HG02943 (cell line): ENCODE measurements around the gene ISLR.

Experiments
- ATAC-seq: cut with Tn5 transposase; IDR thresholded peaks from one replicate; pipeline ENCODE4 v1.9.1; 2021; ENCODE audit warnings: mild to moderate bottlenecking, low read depth, moderate library complexity; ENCODE audit not compliant: unreplicated experiment

ISLR gene

GRCh38 chr15:74209997-74210671 lies 36.6 kb downstream of the ISLR start:
- no peak for ATAC-seq

GRCh38 chr15:74210729-74211128 lies 37.2 kb downstream of the ISLR start:
- ATAC-seq, result no peak

DNA sequence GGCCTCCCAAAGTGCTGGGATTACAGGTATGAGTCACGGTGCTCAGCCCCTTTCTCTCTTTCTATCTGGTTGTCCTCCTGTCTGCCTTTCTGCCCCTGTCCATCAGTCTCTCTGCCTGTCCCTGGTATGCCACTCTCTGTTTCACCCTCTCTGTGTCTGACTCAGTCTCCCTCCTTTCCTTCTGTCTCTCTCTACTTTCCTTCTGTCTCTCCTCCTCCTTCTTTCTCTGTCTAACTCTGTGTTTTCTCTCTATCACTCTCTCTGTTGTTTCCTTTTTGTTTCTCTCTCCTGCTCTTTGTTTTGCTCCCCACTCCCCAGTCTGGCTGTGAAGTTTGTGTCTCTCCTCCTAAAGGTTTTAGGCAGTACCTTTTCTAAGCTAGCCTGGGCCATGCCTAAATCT lies 38.1 kb downstream of the ISLR start:
- ATAC-seq, result no peak

- no peak for ATAC-seq
These were observed 39.0 kb downstream of the ISLR start for GRCh38 chr15:74212494-74212893.

DNA sequence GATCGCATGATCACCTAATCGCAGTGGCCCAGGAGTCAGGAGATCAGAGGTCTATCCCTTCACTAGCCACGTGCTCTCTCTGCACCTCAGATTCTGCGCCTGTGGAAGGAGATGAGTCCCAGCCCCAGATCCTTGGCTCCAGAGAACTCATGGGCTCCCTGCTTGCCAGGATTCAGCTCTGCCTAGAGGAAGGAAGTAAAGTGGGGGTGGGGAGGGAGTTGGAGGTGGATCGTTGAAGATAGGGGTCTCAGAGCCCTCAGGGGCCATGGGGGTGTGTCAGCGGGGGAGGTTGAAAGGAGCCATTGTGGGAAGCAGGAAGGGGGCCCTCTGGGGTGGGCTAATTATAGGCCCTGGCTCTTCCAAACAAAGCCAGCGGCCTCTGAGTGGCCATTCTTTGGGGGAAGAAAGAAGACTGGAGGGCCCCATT lies 40.4 kb downstream of the ISLR start:
- no peak for ATAC-seq

DNA sequence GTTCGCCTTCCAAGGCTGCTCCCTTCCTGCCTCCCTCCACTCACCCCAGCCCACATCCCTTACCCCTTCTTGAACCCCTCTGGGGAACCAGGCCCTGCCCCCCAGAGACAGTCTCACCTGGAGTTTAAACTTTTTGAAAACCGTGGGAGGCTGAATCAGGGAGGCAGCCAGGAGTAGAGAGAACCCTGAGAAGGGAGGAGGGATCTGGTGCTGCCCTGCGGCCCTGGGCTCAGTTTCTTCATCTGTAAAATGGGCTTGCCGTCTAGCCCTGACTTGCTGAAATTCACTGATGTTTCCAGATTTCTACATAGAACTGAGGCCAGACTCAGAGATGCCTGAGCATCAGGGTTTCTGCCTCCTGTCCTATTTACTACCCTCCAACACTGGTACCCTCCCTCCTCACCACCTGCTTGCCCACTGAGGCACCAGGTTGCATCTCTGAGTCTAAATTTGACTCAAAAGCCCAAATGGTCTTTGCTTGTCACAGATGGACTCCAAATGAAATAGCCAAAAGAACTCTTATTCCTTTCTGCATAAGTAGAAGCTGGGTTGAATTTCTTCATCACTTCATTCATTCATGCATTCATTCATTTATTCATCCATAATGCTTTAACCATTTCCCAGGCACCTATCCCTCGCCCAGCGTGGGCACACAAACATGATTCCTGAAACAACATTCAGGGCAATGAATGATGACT lies 41.0 kb downstream of the ISLR start:
- no peak for ATAC-seq

- no peak for ATAC-seq
These were observed 42.4 kb downstream of the ISLR start for GRCh38 chr15:74215958-74216357.

DNA sequence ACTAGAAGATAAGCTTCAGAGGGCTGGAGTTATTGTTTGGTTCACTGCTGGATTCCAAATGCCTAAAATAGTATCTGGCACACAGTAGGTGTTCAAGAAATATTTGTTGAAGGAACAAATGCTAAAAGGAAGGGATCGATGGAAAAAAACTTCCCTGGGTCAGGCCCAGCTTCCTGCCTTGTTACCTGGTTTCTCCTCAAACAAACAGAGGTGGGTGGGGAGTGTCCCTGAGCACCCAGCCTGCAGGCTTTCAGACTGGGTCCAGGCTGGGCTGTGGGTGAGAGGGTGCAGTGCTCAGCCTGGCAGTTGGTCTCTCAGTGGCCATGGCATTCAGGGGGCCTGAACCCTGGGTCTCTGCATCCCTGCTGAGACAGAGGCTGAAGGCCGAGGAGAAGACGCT lies 43.4 kb downstream of the ISLR start:
- no peak for ATAC-seq

DNA sequence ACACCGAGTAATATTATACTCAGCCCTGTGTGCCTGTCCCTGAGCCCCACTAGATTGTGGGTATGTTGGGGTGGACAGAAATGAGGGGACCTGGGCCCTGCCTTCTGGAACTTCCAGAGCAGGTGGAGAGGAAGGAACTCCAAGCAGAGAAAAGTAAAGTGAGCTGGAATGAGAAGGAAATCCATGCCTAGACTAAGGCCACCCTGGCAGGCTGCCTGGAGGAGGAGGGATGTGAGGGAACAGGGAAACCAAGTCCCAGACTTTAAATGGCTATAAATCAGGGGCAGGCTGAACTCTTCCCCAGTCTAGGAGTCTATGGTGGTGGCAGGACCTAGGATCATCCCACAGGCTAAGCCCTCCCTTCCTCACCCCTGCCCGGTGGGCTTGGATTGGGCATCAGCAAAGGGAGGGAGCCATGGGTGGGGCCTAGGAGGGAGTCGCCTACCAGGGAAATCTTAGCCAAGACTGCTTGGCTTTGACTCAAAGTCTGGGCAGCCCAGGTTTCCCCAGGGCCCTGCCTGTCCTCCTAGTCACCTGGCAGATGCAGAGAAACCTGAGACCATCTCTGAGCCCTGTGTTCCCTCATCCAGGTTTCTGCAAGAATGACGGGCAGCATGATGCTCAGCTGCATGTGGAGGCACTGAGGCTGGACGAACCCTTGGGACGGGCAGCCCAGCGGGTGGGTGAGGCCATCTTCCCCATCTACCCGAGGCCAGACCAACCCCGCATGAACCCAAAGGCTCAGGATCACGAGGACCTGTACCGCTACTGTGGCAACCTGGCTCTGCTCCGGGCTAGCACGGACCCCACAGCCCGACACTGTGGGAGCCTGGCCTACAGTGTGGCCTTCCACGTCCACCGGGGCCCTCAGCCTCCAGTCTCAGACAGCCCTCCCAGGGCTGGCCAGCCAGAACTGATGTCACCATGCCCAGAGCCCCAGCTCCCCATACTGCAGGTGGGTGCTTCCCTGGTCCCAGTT lies 44.7 kb downstream of the ISLR start:
- ATAC-seq, result no peak

DNA sequence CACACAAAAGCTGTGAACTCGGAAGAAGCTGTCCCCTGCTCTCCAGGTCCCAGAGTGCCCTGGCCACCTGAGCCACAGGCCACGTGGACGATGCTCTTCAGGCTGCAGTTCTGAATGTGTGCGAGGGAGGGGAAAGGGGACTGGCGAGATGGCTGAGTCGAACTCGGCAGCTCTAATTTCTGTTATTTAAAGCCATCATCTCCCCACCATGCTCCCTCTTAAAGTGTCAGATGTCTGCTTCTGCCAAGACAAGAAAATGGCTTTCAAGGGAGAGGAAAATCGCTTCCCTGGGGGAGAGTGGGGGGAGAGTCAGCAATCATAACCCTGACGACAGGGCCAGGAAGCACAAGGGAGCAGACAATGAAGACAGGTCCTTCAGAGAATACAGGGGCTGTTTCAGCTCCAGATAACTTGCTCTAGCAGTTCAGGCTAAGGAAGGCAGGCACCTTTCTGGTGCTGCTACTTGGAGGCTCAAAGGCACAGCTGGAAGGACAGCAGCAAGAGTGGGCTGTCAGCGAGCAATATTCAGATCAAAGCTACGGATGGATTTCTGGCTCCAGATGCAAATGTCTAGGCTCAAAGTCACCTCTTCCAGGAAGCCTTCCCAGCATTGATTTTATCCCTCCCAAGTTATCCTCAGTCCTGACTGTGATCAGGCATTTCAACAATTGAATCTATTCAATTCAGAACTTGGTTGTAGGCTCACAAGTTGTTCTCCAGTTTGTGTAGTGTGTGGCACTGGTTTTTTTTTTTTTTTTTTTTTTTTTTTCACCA lies 47.2 kb downstream of the ISLR start:
- ATAC-seq, result no peak

DNA sequence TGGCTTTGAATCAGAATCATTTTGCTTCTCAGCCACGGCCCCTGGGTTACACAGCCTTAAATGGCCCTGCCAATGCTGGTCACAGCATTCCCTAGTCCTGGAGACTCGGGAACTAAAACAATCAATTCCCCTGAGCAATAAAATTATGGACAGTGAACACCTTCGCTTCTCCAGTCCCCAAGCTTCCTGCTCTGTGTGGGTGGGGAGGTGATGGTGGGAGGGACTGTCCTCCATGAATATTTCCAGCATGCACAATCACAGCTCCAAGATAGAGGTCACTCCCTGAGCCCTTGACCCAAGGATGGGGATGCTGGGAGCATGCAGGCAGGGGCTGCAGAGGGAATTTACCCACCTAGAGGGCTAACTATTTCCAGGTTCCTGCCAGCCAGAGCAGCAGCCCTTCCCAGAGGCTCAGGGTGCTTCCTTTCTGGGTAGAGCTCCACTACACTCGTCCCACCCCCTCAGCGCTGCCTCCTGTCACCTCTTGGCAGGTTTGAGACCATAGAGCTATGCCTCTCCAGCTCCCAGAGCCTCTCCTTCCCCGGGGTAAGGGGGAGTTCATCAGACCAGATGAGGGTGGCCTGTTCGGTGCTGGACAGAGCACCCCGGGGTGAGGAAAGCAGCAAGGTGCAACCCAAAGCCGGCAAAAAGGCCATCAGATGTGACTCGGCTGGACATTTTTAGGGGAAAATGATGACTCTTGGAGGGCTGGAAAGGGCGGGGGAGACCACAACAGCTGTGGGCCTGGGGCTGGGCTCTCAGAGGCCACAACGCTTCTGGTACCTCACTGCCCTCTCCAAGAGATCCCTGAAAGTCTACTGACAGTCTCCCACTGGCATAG lies 48.1 kb downstream of the ISLR start:
- no peak for ATAC-seq

GRCh38 chr15:74222240-74223119 lies 49.0 kb downstream of the ISLR start:
- no peak for ATAC-seq

DNA sequence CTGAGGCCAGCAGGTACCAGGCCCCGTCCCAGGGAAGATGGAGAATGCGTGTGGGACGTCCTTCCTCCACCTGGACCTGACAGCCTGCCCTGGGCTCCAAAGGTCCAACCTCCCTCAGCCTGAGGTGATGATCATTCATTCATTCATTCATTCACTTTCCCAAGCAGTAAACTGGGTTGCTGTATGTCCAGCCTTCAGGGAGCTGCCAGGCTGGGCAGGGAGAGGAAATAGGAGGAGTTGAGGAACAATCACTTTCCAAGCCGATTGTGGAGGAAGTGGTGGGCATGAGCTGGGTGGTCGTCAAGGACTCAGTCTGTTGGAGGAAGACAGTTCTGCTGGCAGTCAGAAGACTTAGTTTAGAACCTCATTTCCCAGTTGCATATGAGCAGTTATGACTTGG lies 52.4 kb downstream of the ISLR start:
- no peak for ATAC-seq
